Activated CD4-positive, alpha-beta memory T cell treated with anti-CD3 and anti-CD28 coated beads for 36 hours (primary cell): Measurements from ENCODE around the gene TBC1D5. TPM values are rescaled to one million over a fixed set of nuclear protein-coding genes. Genes with fewer than 3 reads are reported as not detected.
"Not testable (repeated sequence)": the region's sequence is repeated elsewhere in the genome, so short reads cannot be mapped to it uniquely, and the experiment has no call there.

Experiments
- CTCF ChIA-PET: fragments of 350-600 bp; sonication (Branson Sonifier 250); formaldehyde crosslinking; loops from one replicate; lab custom pipeline; 2021; ENCODE audit warnings: antibody characterized with exemption, inconsistent platforms; lab: Charles Lee
- POLR2A ChIA-PET: fragments of 350-600 bp; sonication (Branson Sonifier 250); formaldehyde crosslinking; loops from one replicate; lab custom pipeline; 2021; ENCODE audit warnings: antibody characterized with exemption; lab: Charles Lee
- DNase-seq: peaks from one replicate; pipeline ENCODE4 v3.0.0-alpha.2; 2020
- H3K27ac Mint-ChIP-seq: one replicate; pipeline ENCODE4 v1.8.0; 2021; ENCODE audit warnings: mixed read lengths
- H3K27me3 Mint-ChIP-seq: one replicate; pipeline ENCODE4 v1.8.0; 2021; ENCODE audit warnings: mixed read lengths
- H3K36me3 Mint-ChIP-seq: one replicate; pipeline ENCODE4 v1.8.0; 2021; ENCODE audit warnings: mixed read lengths
- H3K4me1 Mint-ChIP-seq: one replicate; pipeline ENCODE4 v1.8.0; 2021; ENCODE audit warnings: low read depth, mixed read lengths
- H3K4me3 Mint-ChIP-seq: one replicate; pipeline ENCODE4 v1.8.0; 2021; ENCODE audit warnings: mild to moderate bottlenecking, mixed read lengths
- H3K9me3 Mint-ChIP-seq: one replicate; pipeline ENCODE4 v1.8.0; 2021; ENCODE audit warnings: mixed read lengths
- intact Hi-C: fragments of 100-400 bp; cut with micrococcal nuclease; formaldehyde crosslinking; loops from one replicate; pipeline ENCODE4 v1.15.1; 2023
- total RNA-seq, 2 experiments: library from RNA; stranded (reverse); gene quantifications; one replicate each; pipeline ENCODE4 v1.2.3, GENCODE V29; 2021

The TBC1D5 gene
- total RNA-seq, 2 experiments from 2014 or later: 49.2 to 53.7 TPM

- intact Hi-C loops: no loop called here
- H3K4me3 Mint-ChIP-seq: no peak overlapping the region
- no peak for DNase-seq
- H3K4me1 Mint-ChIP-seq: no peaks in the 10 kb centered on the region
- CTCF ChIA-PET: no interaction called here
- no peaks in the 10 kb centered on the region for H3K27me3 Mint-ChIP-seq
- no peak overlapping the region for H3K27ac Mint-ChIP-seq
- POLR2A ChIA-PET: no interaction called here
- no peaks in the 10 kb centered on the region for H3K9me3 Mint-ChIP-seq
- H3K36me3 Mint-ChIP-seq: peaks cover 1% of the 10 kb centered on the region
These were observed 232.2 kb downstream of the TBC1D5 start for GRCh38 chr3:17510265-17510664.

GRCh38 chr3:17508180-17508752 lies 234.2 kb downstream of the TBC1D5 start:
- intact Hi-C loops: no loop called here
- Mint-ChIP-seq H3K4me3 (no peak overlapping the region), H3K36me3 (peaks cover 4% of the 10 kb centered on the region), H3K9me3 (no peaks in the 10 kb centered on the region), H3K27ac (no peak overlapping the region), H3K27me3 (no peaks in the 10 kb centered on the region), H3K4me1 (no peaks in the 10 kb centered on the region)
- ChIA-PET POLR2A (no interaction called here), CTCF (no interaction called here)
- no peak for DNase-seq

GRCh38 chr3:17507480-17507879 lies 235.0 kb downstream of the TBC1D5 start:
- ChIA-PET POLR2A (no interaction called here), CTCF (no interaction called here)
- H3K4me1 Mint-ChIP-seq: no peaks in the 10 kb centered on the region
- peaks cover 4% of the 10 kb centered on the region for H3K36me3 Mint-ChIP-seq
- H3K4me3 Mint-ChIP-seq: no peak overlapping the region
- no peaks in the 10 kb centered on the region for H3K9me3 Mint-ChIP-seq
- no peaks in the 10 kb centered on the region for H3K27me3 Mint-ChIP-seq
- intact Hi-C loops: no loop called here
- DNase-seq: no peak
- H3K27ac Mint-ChIP-seq: no peak overlapping the region

- Mint-ChIP-seq H3K9me3 (no peaks in the 10 kb centered on the region), H3K27me3 (no peaks in the 10 kb centered on the region), H3K27ac (no peak overlapping the region), H3K4me1 (no peaks in the 10 kb centered on the region), H3K4me3 (no peak overlapping the region), H3K36me3 (peaks cover 4% of the 10 kb centered on the region)
- ChIA-PET CTCF (no interaction called here), POLR2A (no interaction called here)
- DNase-seq: no peak
- intact Hi-C loops: no loop called here
These were observed 236.6 kb downstream of the TBC1D5 start for GRCh38 chr3:17505856-17506255.

- no peak for DNase-seq
- POLR2A ChIA-PET: no interaction called here
- Mint-ChIP-seq H3K27me3 (no peaks in the 10 kb centered on the region), H3K9me3 (no peaks in the 10 kb centered on the region), H3K36me3 (peaks cover 4% of the 10 kb centered on the region), H3K4me1 (no peaks in the 10 kb centered on the region), H3K4me3 (no peak overlapping the region), H3K27ac (no peak overlapping the region)
- intact Hi-C loops: no loop called here
- CTCF ChIA-PET: no interaction called here
These were observed 240.7 kb downstream of the TBC1D5 start for GRCh38 chr3:17501745-17502144.

GRCh38 chr3:17500618-17501017 lies 241.8 kb downstream of the TBC1D5 start:
- ChIA-PET CTCF (no interaction called here), POLR2A (no interaction called here)
- DNase-seq: no peak
- Mint-ChIP-seq H3K4me3 (no peak overlapping the region), H3K4me1 (no peaks in the 10 kb centered on the region), H3K27me3 (no peaks in the 10 kb centered on the region), H3K36me3 (peaks cover 3% of the 10 kb centered on the region), H3K27ac (no peak overlapping the region), H3K9me3 (no peaks in the 10 kb centered on the region)
- intact Hi-C loops: no loop called here

GRCh38 chr3:17494117-17494809 lies 248.2 kb downstream of the TBC1D5 start:
- no peak overlapping the region for H3K4me3 Mint-ChIP-seq
- peaks cover 14% of the 10 kb centered on the region for H3K36me3 Mint-ChIP-seq
- CTCF ChIA-PET: no interaction called here
- H3K9me3 Mint-ChIP-seq: peaks cover 32% of the 10 kb centered on the region
- no peak overlapping the region for H3K27ac Mint-ChIP-seq
- no peaks in the 10 kb centered on the region for H3K4me1 Mint-ChIP-seq
- POLR2A ChIA-PET: no interaction called here
- no peak for DNase-seq
- H3K27me3 Mint-ChIP-seq: no peaks in the 10 kb centered on the region
- intact Hi-C loops: no loop called here

GRCh38 chr3:17491601-17492000 lies 250.8 kb downstream of the TBC1D5 start:
- no peak overlapping the region for H3K27ac Mint-ChIP-seq
- ChIA-PET CTCF (no interaction called here), POLR2A (no interaction called here)
- H3K36me3 Mint-ChIP-seq: peaks cover 17% of the 10 kb centered on the region
- intact Hi-C loops: no loop called here
- no peaks in the 10 kb centered on the region for H3K4me1 Mint-ChIP-seq
- peaks cover 39% of the 10 kb centered on the region for H3K9me3 Mint-ChIP-seq
- no peak for DNase-seq
- no peak overlapping the region for H3K4me3 Mint-ChIP-seq
- H3K27me3 Mint-ChIP-seq: no peaks in the 10 kb centered on the region

- CTCF ChIA-PET, intact Hi-C loops, H3K4me3 Mint-ChIP-seq, POLR2A ChIA-PET, H3K4me1 Mint-ChIP-seq, H3K27me3 Mint-ChIP-seq, DNase-seq, H3K27ac Mint-ChIP-seq: not testable (repeated sequence)
- Mint-ChIP-seq H3K9me3 (peaks cover 39% of the 10 kb centered on the region), H3K36me3 (peaks cover 21% of the 10 kb centered on the region)
These were observed 251.2 kb downstream of the TBC1D5 start for GRCh38 chr3:17491190-17491589.

GRCh38 chr3:17489139-17489538 lies 253.3 kb downstream of the TBC1D5 start:
- Mint-ChIP-seq H3K4me3 (no peak overlapping the region), H3K4me1 (no peaks in the 10 kb centered on the region), H3K27ac (no peak overlapping the region), H3K9me3 (peaks cover 39% of the 10 kb centered on the region), H3K27me3 (no peaks in the 10 kb centered on the region), H3K36me3 (peaks cover 20% of the 10 kb centered on the region)
- POLR2A ChIA-PET: no interaction called here
- no peak for DNase-seq
- intact Hi-C loops: no loop called here
- CTCF ChIA-PET: no interaction called here

- Mint-ChIP-seq H3K4me1 (no peaks in the 10 kb centered on the region), H3K9me3 (no peaks in the 10 kb centered on the region), H3K27me3 (no peaks in the 10 kb centered on the region), H3K27ac (no peak overlapping the region), H3K4me3 (no peak overlapping the region), H3K36me3 (no peaks in the 10 kb centered on the region)
- ChIA-PET POLR2A (no interaction called here), CTCF (interaction anchor here (1.1 kb wide), 1 partner anchor 360 kb away, joined by 4 read pairs; no protein-coding TSS in a partner anchor)
- DNase-seq: no peak
- intact Hi-C loops: no loop called here
These were observed 261.3 kb downstream of the TBC1D5 start for GRCh38 chr3:17481116-17481515.

GRCh38 chr3:17479681-17480405 lies 262.6 kb downstream of the TBC1D5 start:
- Mint-ChIP-seq H3K36me3 (no peaks in the 10 kb centered on the region), H3K27ac (no peak overlapping the region), H3K4me1 (no peaks in the 10 kb centered on the region), H3K27me3 (no peaks in the 10 kb centered on the region), H3K9me3 (no peaks in the 10 kb centered on the region), H3K4me3 (no peak overlapping the region)
- no peak for DNase-seq
- CTCF ChIA-PET: interaction anchor here (1.1 kb wide), 1 partner anchor 362 kb away, joined by 4 read pairs; no protein-coding TSS in a partner anchor
- intact Hi-C loops: no loop called here
- POLR2A ChIA-PET: no interaction called here
